Stimulated activated CD8-positive, alpha-beta memory T cell treated with anti-CD3 and anti-CD28 coated beads, Interleukin-4, amount 100 ng/mL, for 4 hours (primary cell): Measurements from ENCODE around the gene TBC1D16.

ENCODE experiments used
- DNase-seq, 2 donors: peaks; one replicate each; pipeline ENCODE4 v3.0.0-alpha.2; 2020; ENCODE audit warnings: low read depth in 2 of 2, low spot score in 1 of 2

TBC1D16 gene

GRCh38 chr17:79941088-79942010 lies 94.3 kb downstream of the TBC1D16 start:
- no peak for DNase-seq

- no peak for DNase-seq
These were observed 95.1 kb downstream of the TBC1D16 start for GRCh38 chr17:79940459-79941087.

- no peak for DNase-seq
These were observed 95.8 kb downstream of the TBC1D16 start for GRCh38 chr17:79939755-79940458.

GRCh38 chr17:79939094-79939435 lies 96.6 kb downstream of the TBC1D16 start:
- no peak for DNase-seq

GRCh38 chr17:79938336-79939093 lies 97.2 kb downstream of the TBC1D16 start:
- no peak for DNase-seq

- DNase-seq = no peak
These were observed 98.0 kb downstream of the TBC1D16 start for GRCh38 chr17:79937391-79938335.

GRCh38 chr17:79936641-79937381 lies 98.9 kb downstream of the TBC1D16 start:
- no peak for DNase-seq

- no peak for DNase-seq
These were observed 99.6 kb downstream of the TBC1D16 start for GRCh38 chr17:79936050-79936449.

- no peak for DNase-seq
These were observed 100.3 kb downstream of the TBC1D16 start for GRCh38 chr17:79935197-79935885.

- DNase-seq = no peak
These were observed 101.1 kb downstream of the TBC1D16 start for GRCh38 chr17:79934653-79934970.

- no peak for DNase-seq
These were observed 101.6 kb downstream of the TBC1D16 start for GRCh38 chr17:79933863-79934652.

GRCh38 chr17:79932451-79933306 lies 103.0 kb downstream of the TBC1D16 start:
- no peak for DNase-seq

- no peak for DNase-seq
These were observed 103.8 kb downstream of the TBC1D16 start for GRCh38 chr17:79931817-79932309.

- DNase-seq = no peak
These were observed 104.5 kb downstream of the TBC1D16 start for GRCh38 chr17:79930877-79931816.

- no peak for DNase-seq
These were observed 105.4 kb downstream of the TBC1D16 start for GRCh38 chr17:79930062-79930876.
